Measurements from ENCODE around the gene MYT1. TPM values are rescaled to one million over a fixed set of nuclear protein-coding genes. Genes with fewer than 3 reads are reported as not detected.

The MYT1 gene
- total RNA-seq, 1 donor from 2014 or later, result 1.2 TPM

GRCh38 chr20:64241061-64241460 is 76.8 kb downstream of the MYT1 start:
- no peak overlapping the region for H3K4me3 ChIP-seq
- DNase-seq (ENCODE audit: low spot score), result no peak
- peaks cover 3% of the 10 kb centered on the region for H3K27me3 Mint-ChIP-seq (ENCODE audit: insufficient read depth, low read depth)
- H3K27ac Mint-ChIP-seq, result peak overlapping the region; percentile 83
- H3K9me3 Mint-ChIP-seq, result peaks cover 9% of the 10 kb centered on the region
- no peak overlapping the region for H2AFZ ChIP-seq (replicated peaks)
- H3K4me2 ChIP-seq, result no peak overlapping the region
- no peaks in the 10 kb centered on the region for H3F3A ChIP-seq (ENCODE audit: low read depth)
- H3K4me3 Mint-ChIP-seq, result no peak overlapping the region
- no peak overlapping the region for H3K27ac ChIP-seq
- H3K9ac ChIP-seq, result no peak overlapping the region
- H3K79me2 ChIP-seq (ENCODE audit: low read depth), result no peaks in the 10 kb centered on the region
- no peaks in the 10 kb centered on the region for H3K36me3 ChIP-seq
- H3K27me3 ChIP-seq, result no peaks in the 10 kb centered on the region
- H3K9me3 ChIP-seq (ENCODE audit: low read depth), result no peaks in the 10 kb centered on the region
- no peaks in the 10 kb centered on the region for H4K20me1 ChIP-seq (ENCODE audit: low read depth)
- H3K4me1 Mint-ChIP-seq, result peaks cover 8% of the 10 kb centered on the region
- no peaks in the 10 kb centered on the region for H3K4me1 ChIP-seq
- no peaks in the 10 kb centered on the region for H3K36me3 Mint-ChIP-seq
- no peak for TF ChIP-seq CTCF (IDR thresholded peaks at IDR 0.05)
- no peak for TF ChIP-seq EZH2phosphoT487 (IDR thresholded peaks at IDR 0.05)
- TF ChIP-seq EZH2 (IDR thresholded peaks at IDR 0.05), result no peak

DNA sequence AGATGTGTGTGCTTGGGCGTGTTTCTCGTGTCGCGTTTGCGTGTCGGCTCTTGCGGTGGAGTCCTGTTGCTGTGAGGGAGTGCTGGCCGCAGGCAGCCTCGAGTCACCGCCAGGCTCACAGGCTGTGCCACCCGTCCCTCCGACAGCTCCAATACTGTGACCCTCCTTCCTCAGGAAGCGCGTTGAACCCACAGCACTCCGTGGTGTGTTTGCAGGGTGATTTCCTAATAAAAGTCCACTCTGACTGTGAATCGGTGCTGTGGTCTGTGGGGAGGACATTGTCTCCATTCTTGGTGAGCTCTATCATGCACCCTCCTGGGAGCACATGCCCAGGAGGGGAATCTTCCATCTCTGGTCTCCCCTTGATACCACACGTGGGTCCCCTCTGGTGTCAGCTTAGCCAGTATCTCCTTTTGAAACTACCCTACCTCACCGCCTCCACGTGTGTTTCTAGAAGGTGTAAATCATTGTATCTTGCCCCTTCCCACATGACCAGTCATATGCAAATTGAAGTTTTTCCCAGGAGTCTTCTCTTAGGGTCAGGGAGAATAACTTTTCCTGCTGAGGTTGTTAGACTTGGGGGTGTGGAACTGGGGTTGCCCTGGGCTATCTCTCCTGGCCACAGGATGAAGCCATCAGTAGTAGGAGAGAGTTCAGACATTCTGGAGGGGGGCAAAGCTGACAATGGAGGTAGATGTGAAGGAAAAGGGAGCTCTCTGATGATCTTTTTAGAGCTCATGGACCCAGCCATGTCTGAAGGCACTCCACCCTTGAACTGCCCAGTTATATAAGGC is 77.9 kb downstream of the MYT1 start:
- Histone ChIP-seq H3F3A (ENCODE audit: low read depth) (no peaks in the 10 kb centered on the region), H3K4me3 (no peak overlapping the region), H3K36me3 (no peaks in the 10 kb centered on the region), H3K9me3 (ENCODE audit: low read depth) (no peaks in the 10 kb centered on the region), H2AFZ (replicated peaks) (no peak overlapping the region), H3K27ac (no peak overlapping the region), H3K4me1 (no peaks in the 10 kb centered on the region), H3K4me2 (no peak overlapping the region), H3K9ac (no peak overlapping the region), H4K20me1 (ENCODE audit: low read depth) (no peaks in the 10 kb centered on the region), H3K79me2 (ENCODE audit: low read depth) (no peaks in the 10 kb centered on the region), H3K27me3 (no peaks in the 10 kb centered on the region)
- Mint-ChIP-seq H3K4me3 (no peak overlapping the region), H3K36me3 (no peaks in the 10 kb centered on the region), H3K27ac (no peak overlapping the region), H3K9me3 (peaks cover 5% of the 10 kb centered on the region), H3K4me1 (peaks cover 8% of the 10 kb centered on the region), H3K27me3 (ENCODE audit: insufficient read depth, low read depth) (peaks cover 3% of the 10 kb centered on the region)
- DNase-seq (ENCODE audit: low spot score), result no peak
- no peak for TF ChIP-seq CTCF (IDR thresholded peaks at IDR 0.05)
- TF ChIP-seq EZH2 (IDR thresholded peaks at IDR 0.05), result no peak
- no peak for TF ChIP-seq EZH2phosphoT487 (IDR thresholded peaks at IDR 0.05)

GRCh38 chr20:64242797-64243475 is 78.7 kb downstream of the MYT1 start:
- Histone ChIP-seq H3F3A (ENCODE audit: low read depth) (no peaks in the 10 kb centered on the region), H3K79me2 (ENCODE audit: low read depth) (no peaks in the 10 kb centered on the region), H3K9me3 (ENCODE audit: low read depth) (no peaks in the 10 kb centered on the region), H4K20me1 (ENCODE audit: low read depth) (no peaks in the 10 kb centered on the region), H3K4me2 (no peak overlapping the region), H3K27ac (no peak overlapping the region), H3K27me3 (no peaks in the 10 kb centered on the region), H3K4me3 (no peak overlapping the region), H3K36me3 (no peaks in the 10 kb centered on the region), H3K9ac (no peak overlapping the region), H3K4me1 (no peaks in the 10 kb centered on the region), H2AFZ (replicated peaks) (no peak overlapping the region)
- Mint-ChIP-seq H3K9me3 (peaks cover 5% of the 10 kb centered on the region), H3K27me3 (ENCODE audit: insufficient read depth, low read depth) (peaks cover 3% of the 10 kb centered on the region), H3K27ac (no peak overlapping the region), H3K36me3 (no peaks in the 10 kb centered on the region), H3K4me1 (peaks cover 8% of the 10 kb centered on the region), H3K4me3 (no peak overlapping the region)
- TF ChIP-seq CTCF (IDR thresholded peaks at IDR 0.05), result no peak
- TF ChIP-seq EZH2 (IDR thresholded peaks at IDR 0.05), result no peak
- no peak for TF ChIP-seq EZH2phosphoT487 (IDR thresholded peaks at IDR 0.05)
- no peak for DNase-seq (ENCODE audit: low spot score)

Measured in neural progenitor cell (in vitro differentiated cells).